Measurements from ENCODE around the gene TIAM1. TPM values are rescaled to one million over a fixed set of nuclear protein-coding genes. Genes with fewer than 3 reads are reported as not detected.

The TIAM1 gene
- polyA plus RNA-seq, 3 donors, result 1.3 to 5.2 (median 2.7) TPM

- WGBS, 3 donors, result 90 to 99% (median 97%) methylated on average over 4 of the region's 4 CpGs
- H3K27ac ChIP-seq (ENCODE audit: low read depth, low read length), result no peak overlapping the region
These were observed 12.4 kb upstream of the TIAM1 start for GRCh38 chr21:31356440-31356839.

- 62 to 66% (median 64%) methylated on average over 10 of the region's 10 CpGs for WGBS, 3 donors
These were observed 10.8 kb upstream of the TIAM1 start for GRCh38 chr21:31354604-31355443.

GRCh38 chr21:31354122-31354521 is 10.1 kb upstream of the TIAM1 start:
- WGBS, 3 donors, result 66 to 80% (median 78%) methylated on average over 4 of the region's 4 CpGs
- no peak overlapping the region for H3K27ac ChIP-seq (ENCODE audit: low read depth, low read length)

More at GRCh38 chr21:31354604-31355443, 10.8 kb upstream of the TIAM1 start:
- no peak overlapping the region for H3K27ac ChIP-seq (ENCODE audit: low read depth, low read length)

- 38 to 81% (median 40%) methylated on average over 2 of the region's 2 CpGs for WGBS, 3 donors
- H3K27ac ChIP-seq (ENCODE audit: low read depth, low read length), result no peak overlapping the region
These were observed 8.8 kb upstream of the TIAM1 start for GRCh38 chr21:31352836-31353235.

GRCh38 chr21:31351960-31352359 is 7.9 kb upstream of the TIAM1 start:
- H3K27ac ChIP-seq (ENCODE audit: low read depth, low read length), result no peak overlapping the region
- WGBS, 3 donors, result 63 to 75% (median 73%) methylated on average over 3 of the region's 3 CpGs

- WGBS, 3 donors, result 74 to 88% (median 77%) methylated on average over 5 of the region's 5 CpGs
- H3K27ac ChIP-seq (ENCODE audit: low read depth, low read length), result no peak overlapping the region
These were observed 7.4 kb upstream of the TIAM1 start for GRCh38 chr21:31351438-31351837.

GRCh38 chr21:31349208-31349607 is 5.1 kb upstream of the TIAM1 start:
- 59 to 70% (median 66%) methylated on average over 4 of the region's 4 CpGs for WGBS, 3 donors
- no peak overlapping the region for H3K27ac ChIP-seq (ENCODE audit: low read depth, low read length)

GRCh38 chr21:31348188-31348587 is 4.1 kb upstream of the TIAM1 start:
- H3K27ac ChIP-seq (ENCODE audit: low read depth, low read length), result no peak overlapping the region
- 61 to 93% (median 90%) methylated on average over 7 of the region's 7 CpGs for WGBS, 3 donors

GRCh38 chr21:31347435-31348032 is 3.5 kb upstream of the TIAM1 start:
- no peak overlapping the region for H3K27ac ChIP-seq (ENCODE audit: low read depth, low read length)
- 35 to 67% (median 57%) methylated on average over 15 of the region's 15 CpGs for WGBS, 3 donors

- no peak overlapping the region for H3K27ac ChIP-seq (ENCODE audit: low read depth, low read length)
- WGBS, 3 donors, result 70 to 76% (median 73%) methylated on average over 14 of the region's 14 CpGs
These were observed 2.3 kb upstream of the TIAM1 start for GRCh38 chr21:31346256-31346821.

GRCh38 chr21:31345136-31345535 is 1.1 kb upstream of the TIAM1 start:
- 73 to 88% (median 84%) methylated on average over 2 of the region's 2 CpGs for WGBS, 3 donors
- no peak overlapping the region for H3K27ac ChIP-seq (ENCODE audit: low read depth, low read length)

GRCh38 chr21:31343030-31343510 is 991 bp downstream of the TIAM1 start:
- WGBS, 3 donors, result 9 to 54% (median 21%) methylated on average over 2 of the region's 2 CpGs
- H3K27ac ChIP-seq (ENCODE audit: low read depth, low read length), result no peak overlapping the region

GRCh38 chr21:31342348-31342747 is 1.7 kb downstream of the TIAM1 start:
- WGBS, 3 donors, result 54 to 68% (median 60%) methylated on average over 3 of the region's 3 CpGs

GRCh38 chr21:31340942-31341487 is 3.0 kb downstream of the TIAM1 start:
- H3K27ac ChIP-seq (ENCODE audit: low read depth, low read length), result no peak overlapping the region
- WGBS, 3 donors, result 65 to 84% (median 65%) methylated on average over 4 of the region's 4 CpGs

More at GRCh38 chr21:31342348-31342747, 1.7 kb downstream of the TIAM1 start:
- H3K27ac ChIP-seq (ENCODE audit: low read depth, low read length), result no peak overlapping the region

GRCh38 chr21:31340514-31340913 is 3.5 kb downstream of the TIAM1 start:
- H3K27ac ChIP-seq (ENCODE audit: low read depth, low read length), result no peak overlapping the region
- 80 to 90% (median 89%) methylated on average over 6 of the region's 6 CpGs for WGBS, 3 donors

- H3K27ac ChIP-seq (ENCODE audit: low read depth, low read length), result no peak overlapping the region
- WGBS, 3 donors, result 62 to 86% (median 67%) methylated on average over 4 of the region's 4 CpGs
These were observed 4.3 kb downstream of the TIAM1 start for GRCh38 chr21:31339721-31340120.

GRCh38 chr21:31338908-31339368 is 5.1 kb downstream of the TIAM1 start:
- no peak overlapping the region for H3K27ac ChIP-seq (ENCODE audit: low read depth, low read length)
- WGBS, 3 donors, result 52 to 81% (median 81%) methylated on average over 3 of the region's 3 CpGs

- WGBS, 3 donors, result 72 to 90% (median 79%) methylated on average over 25 of the region's 25 CpGs
These were observed 5.8 kb downstream of the TIAM1 start for GRCh38 chr21:31337996-31338907.

More at GRCh38 chr21:31337996-31338907, 5.8 kb downstream of the TIAM1 start:
- H3K27ac ChIP-seq (ENCODE audit: low read depth, low read length), result no peak overlapping the region

All from adipose tissue (tissue), 3 donors.